ENCODE measurements around the gene GCAT.

Gene GCAT

DNA sequence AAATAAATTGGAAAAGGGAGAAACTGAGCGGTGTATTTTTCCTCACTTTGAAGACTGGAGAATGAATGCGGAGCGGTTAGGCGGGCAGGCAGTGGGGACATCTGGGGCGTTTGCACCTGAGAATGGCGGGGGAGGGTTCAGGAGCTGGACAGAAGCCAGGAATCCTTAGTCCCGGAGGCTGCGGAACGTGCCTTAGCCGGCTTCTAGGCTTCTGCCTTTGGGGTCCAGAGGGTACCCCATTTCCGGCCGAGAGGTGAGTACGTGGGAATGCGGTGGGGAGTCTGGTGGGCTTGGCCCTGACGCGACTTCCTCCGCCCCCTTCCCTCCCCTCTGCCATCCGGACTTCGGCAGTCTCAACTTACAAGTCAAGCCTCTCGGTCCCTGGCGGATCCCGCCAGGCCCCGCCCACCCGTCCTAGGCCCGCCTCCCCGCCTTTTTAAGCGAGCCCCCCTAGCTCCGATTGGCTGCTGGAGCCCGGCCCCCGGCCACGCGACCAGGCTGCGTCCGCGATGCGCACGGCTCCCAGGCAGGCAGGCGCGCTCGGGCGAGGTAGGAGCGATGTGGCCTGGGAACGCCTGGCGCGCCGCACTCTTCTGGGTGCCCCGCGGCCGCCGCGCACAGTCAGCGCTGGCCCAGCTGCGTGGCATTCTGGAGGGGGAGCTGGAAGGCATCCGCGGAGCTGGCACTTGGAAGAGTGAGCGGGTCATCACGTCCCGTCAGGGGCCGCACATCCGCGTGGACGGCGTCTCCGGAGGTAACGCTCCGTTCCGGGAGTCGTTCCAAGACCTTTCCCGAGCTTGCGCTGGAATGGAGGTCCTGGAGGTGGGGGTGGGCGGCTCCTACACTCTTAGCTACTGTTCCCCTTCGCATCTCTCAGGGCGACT lies at the start of gene GCAT:
Gene GCAT, plus strand, starts transcription at position 525 of the 884 bp plus-strand sequence. Its CDS starts 34 bp downstream, at position 559.
- peak; percentile 88 for DNase-seq

DNA sequence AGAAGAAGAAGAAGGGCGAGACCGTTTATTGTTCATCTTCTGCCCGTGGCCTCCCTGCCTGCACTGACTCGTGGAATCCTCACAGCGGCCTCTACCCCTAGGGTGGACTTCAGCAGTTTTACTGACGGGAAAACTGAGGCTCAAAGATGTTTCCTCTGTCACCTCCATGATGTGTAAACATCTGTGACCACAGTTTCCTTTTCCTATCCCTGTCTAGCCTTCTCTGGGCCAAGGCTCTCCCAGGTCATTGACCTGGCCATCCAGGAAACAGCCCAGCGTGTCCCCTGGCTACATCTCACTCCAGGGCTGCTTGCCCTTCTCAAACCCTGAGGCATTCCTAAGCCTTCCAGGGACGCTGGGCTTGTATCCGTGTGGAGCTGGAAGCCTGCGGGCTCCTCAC lies 49.0 kb upstream of the GCAT start:
- no peak for DNase-seq

DNA sequence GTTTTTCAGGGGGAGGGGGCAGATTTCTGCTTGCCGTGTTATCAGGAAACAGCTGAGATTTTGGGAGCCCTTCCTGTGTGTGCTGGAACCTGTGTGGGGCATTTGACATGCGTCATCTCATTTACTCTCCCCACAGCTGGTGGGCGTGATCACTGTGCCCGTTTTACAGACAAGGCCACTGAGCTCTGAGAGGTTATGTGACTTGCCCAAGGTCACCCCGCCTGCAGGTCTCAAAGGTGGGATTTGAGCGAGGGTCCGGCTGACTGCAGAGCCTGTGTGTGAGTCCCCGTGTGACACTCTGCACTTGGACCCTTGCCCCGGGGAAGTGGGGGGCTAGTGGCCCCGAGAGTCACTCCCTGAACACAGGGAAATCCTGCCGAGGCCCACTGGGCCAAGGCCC lies 48.5 kb upstream of the GCAT start:
- no peak for DNase-seq

DNA sequence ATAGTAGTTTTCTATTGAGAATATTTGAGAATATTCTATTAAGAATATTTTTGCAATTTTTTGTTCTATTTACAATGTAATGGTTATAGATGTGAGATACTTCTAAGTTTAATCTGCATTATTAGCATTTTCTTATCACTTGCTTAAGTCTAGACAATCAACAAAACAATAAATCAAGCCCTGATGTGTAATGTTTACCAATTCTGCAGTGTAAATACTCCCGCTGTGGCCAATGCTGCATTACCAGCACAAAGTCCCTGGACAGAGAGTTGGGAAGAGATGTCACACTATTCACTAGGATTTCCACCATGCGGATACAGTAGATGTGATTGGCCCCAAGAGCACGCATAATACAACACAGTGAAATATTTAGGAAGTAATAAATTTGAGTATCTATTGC lies 47.6 kb upstream of the GCAT start:
- DNase-seq, result no peak

DNA sequence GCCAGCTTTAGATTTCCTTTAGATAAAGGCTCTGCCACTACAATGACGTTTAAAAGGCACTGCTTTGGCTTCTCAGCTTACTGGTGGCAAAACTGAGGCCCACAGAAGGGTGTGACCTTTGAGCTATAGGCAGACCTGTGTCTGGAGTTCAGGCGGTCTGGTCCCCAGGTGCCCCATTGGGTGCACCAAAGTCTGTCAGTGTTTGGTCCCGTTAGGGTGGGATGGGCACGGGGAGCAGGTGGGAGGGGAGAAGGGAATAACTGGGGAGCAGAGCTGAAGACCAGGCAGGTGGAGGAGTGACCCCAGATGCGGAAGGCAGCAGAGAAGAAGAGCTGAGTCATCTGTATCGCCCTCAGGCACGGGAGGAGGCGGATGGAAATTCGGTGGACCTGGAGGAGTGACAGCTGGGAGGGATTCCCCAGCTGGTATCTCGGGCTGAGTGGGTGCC lies 45.3 kb upstream of the GCAT start:
- DNase-seq, result no peak

DNA sequence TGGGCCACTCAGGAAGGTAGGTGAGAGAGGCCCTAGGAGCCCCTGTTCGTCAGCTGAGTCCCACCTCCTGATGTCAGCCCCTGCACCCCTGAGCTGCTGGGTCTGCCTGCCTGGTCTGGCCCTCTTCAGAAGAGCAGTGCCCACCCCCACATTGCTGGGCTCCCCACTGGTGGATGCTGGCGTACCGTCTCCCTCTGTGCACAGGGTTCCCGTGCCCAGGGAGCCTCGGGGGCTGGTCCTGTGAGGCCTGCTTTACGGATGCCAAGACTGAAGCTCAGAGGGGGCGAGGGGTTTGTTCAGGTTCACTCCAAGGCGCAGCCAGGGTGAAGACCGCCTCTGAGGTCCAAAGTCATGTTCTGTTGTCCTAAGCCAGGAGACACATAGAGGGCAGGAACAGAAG lies 44.7 kb upstream of the GCAT start:
- DNase-seq, result no peak

DNA sequence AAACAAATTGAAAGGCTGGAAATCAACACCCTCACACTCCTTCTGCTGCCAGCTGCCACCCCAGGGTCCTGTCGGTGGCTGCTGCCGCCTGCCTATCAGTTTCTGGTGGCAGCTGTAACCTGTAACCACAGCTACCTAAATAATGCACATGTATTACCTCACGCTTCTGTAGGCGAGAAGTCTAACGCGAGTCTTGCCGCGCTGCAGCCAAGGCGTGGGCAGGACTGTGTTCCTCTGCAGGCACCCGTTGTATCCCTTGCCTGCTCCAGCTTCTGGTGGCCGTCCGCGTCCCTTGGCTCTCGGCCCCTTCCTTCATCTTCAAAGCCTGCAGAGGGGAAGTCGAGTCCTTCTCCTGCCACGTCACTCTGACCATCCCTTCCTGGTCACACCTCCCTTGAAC lies 44.1 kb upstream of the GCAT start:
- no peak for DNase-seq

DNA sequence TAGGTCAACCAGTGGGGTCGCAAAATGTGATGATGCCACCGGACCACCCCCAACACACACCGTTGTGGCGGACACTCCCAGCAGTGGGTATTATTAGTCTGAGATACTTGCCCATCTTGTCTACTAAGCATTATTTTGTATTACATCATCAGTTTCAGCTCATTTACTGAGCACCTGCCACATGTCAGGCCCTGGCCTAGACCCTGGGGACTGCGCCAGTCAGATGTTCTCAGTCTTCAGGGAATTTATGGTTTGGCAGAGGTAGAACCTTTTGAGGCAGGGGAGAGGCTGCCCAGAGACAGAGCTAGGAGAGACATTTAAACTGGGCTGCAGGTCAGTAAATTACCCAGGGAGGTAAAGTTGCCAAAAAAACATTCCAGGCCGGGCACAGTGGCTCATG lies 43.1 kb upstream of the GCAT start:
- DNase-seq, result no peak

DNA sequence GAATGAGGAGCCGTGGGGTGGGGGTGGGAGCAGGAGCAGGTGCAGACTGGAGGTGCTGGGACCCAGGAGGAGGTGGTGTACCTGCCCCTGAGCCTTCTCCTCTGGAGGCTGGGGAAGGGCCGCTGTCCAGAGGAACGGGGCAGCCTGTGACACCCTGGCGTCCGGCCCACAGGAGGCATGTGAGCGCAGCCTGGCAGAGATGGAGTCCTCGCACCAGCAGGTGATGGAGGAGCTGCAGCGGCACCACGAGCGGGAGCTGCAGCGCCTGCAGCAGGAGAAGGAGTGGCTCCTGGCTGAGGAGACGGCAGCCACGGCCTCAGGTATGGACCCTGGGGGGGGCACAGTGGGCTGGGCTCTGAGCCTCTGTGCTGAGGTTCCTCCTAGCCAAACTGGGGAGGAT lies 42.2 kb upstream of the GCAT start:
- no peak for DNase-seq

DNA sequence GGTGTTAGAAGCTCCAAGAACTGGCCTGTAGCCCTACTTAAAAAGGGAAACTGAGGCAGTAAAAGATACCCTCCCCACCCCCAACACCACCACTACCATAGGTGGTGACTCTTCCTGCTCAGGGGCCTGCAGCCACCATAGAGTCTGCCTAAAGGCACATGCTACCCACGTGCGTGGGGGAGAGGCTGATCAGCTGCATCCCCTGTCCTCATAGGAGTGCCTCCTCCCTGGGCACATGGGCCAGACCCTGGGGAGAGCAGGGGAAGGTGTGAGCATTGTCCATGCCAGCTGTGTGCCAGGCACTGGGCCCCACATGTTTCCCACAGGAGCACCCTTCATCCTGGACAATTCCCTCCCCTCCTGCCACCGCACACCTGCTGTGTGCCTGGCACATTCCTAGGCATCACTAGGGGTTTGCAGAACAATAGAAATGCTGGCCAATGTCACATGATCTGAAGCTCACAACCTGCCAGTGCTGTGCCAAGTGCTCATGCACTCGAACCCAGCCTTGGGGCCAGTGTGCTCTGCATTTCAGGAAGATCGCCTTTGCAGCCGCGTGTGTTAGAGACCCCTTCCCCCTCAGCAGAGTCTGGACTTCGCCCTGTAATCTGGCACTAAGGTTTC lies 41.7 kb upstream of the GCAT start:
- no peak for DNase-seq

DNA sequence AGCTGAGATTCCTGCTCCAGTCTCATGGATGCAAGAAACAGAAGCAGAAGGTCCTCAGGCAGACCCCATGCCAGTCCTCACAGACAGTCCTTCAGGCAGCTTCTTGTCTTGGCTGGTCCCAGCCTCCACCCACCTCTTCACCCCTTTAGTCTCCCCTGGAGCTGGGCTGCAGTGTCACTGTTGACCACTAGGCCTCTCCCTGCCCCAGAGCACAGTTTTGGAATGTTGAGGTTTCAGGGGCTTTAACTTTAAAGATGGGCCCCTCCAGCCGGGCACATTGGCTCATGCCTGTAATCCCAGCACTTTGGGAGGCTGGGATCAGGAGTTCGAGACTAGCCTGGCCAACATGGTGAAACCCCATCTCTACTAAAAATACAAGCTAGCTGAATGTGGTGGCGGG lies 39.5 kb upstream of the GCAT start:
- no peak for DNase-seq

DNA sequence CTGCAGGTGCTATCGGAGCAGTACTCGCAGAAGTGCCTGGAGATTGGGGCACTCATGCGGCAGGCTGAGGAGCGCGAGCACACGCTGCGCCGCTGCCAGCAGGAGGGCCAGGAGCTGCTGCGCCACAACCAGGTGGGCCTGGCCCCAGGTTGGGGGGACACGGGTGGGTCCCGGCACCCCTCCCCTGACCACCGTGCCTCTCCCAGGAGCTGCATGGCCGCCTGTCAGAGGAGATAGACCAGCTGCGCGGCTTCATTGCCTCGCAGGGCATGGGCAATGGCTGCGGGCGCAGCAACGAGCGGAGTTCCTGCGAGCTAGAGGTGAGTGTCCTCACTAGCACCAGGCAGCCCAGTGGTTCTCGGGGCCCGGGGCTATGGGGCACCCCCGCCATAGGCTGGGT lies 38.7 kb upstream of the GCAT start:
- DNase-seq, result no peak

DNA sequence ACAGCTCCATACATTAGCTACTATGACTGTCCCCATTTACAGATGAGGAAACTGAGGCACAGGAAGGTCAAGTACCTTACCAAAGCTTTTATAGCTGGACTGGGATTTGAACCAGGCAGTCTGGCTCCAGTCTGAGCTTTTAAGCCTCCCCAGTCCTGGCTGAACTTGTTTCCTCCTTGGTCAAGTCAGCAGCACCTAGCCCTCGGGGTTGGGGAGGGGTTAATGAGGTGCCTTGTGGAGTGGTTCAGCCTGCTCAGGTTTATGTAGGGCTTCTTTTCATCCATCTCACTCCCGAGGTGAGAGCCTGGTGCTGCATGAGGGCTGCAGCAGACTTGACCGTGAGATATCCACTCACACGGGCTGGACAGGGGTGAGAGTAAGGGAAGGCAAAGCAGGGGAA lies 36.7 kb upstream of the GCAT start:
- DNase-seq, result no peak

DNA sequence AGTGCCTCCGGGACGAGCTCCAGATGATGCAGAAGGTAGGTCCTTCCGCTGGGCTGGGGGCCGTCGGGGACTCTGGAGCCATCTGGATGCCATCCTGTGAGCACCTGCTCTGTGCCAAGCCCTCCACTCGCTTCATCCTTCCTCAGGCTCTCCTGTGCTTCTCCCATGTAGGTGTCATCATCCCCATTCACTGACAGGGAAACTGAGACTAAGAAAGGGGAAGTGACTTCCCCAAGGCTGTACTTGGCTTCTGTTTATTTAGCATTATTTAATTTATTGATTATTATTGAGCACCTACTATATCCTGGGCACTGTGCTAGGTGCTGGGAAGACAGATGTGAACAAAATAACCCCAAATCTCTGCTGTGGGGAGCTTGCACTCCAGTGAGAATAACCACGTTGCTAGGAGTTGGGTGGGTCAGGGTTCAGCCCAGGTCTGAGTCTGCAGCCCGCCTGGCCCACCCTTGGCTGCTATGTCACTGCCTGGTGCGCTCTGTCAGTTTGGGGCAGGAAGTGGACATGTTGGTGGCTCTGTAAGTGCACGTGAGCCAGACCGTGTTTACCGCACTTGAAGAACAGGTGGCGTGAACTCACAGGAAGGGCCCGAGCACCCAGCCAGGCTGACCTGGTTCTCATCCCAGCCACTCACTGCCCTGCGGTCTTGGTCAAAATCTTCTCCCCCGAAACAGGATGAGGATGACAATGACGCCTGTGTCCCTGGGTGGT lies 35.9 kb upstream of the GCAT start:
- no peak for DNase-seq

DNA sequence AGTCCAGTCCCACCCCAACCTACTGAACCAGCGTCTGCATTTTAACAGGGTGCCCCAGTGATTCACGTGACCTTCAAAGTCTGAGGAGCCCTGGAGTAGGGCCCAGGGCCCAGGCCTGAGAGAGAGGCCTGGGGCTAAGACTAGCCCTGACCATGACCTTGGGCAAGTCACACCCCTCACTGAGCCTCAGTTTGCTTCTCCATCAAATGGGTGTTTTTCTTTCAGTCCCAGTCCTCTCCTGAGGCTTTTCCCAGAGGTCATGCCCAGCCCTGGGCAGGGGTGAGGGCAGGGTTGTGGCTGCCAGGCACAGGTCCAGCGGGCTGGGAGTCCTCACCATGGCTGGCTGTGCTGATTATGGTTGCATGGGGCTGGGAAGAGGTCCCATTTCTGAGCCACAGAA lies 33.0 kb upstream of the GCAT start:
- DNase-seq, result no peak

DNA sequence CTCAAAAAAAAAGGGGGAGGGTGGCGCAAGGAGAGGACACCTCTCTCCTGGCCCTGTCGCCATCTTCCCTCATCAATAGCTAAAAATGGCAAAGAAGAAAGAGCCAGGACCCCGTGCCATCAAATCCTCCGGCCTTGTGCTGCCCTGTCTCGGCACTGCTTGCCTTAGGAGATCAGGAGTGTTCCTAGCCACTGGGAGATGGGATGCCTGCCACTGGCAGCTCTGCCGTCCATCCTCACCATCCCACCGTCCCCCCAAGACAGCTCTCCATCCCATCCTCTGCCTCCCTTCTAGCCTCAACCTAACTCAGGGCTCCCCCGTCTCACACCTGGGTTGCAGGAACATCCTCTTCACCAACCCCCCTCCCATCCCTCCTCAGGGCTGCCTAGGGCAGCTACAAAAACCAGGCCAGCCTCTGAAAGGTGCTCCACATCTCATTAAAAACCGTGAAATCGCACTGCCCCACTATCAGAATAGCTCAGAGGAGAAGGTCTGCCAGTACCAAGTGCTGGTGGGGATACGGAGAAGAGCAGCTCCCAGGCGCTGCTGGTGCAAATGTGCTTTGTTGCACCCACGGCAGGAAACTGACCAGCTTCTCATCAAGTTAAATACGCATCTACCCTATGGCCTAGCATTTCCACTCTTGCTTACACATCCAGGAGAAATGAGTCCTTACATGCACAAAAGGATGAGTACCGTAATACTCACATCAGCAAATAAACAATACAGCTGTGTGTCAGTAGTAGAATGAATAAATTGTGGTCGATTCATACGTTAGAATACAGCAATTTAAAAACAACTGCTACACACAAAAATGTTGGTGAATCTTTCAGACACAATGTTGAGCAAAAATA lies 31.7 kb upstream of the GCAT start:
- DNase-seq, result no peak

DNA sequence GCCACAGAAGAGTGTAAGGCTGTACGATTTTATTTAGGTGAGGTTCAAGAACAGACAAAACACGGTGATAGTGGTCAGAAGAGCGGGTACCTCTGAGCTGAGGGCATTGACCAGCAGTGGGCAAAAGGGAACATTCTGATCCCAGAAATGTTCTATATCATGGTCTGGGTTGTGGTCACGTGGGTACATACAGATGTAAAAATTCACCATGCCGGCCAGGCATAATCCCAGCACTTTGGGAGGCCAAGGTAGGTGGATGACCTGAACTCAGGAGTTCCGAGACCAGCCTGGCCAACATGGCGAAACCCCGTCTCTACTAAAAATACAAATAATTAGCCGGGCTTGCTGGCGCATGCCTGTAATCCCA lies 31.1 kb upstream of the GCAT start:
- DNase-seq, result no peak

DNA sequence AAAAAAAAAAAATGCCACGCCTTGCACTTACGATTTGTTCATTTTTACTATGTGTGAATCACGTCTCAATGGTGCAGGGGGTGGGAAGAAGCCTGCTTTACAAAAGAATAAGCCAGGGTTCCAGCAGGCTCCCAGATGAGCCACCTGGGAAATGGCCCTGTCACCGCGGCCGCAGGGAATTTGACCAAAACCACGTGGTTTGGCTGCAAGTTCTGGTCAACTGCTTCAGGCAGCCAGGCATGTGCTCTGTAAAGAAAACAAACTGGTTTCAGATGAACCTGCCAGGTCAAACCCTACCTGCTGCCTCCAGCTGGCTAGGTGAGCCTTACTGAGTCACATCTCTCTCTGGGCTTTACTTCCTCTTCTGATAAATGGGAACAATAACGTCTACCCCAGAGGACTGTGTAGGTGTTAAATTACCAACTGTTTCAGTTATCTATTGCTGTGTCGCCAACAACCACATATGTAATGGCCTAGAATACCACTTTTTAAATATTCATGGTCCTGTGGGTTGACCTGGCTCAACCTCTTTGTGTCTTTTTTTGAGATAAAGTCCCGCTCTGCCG lies 30.5 kb upstream of the GCAT start:
- DNase-seq, result no peak

DNA sequence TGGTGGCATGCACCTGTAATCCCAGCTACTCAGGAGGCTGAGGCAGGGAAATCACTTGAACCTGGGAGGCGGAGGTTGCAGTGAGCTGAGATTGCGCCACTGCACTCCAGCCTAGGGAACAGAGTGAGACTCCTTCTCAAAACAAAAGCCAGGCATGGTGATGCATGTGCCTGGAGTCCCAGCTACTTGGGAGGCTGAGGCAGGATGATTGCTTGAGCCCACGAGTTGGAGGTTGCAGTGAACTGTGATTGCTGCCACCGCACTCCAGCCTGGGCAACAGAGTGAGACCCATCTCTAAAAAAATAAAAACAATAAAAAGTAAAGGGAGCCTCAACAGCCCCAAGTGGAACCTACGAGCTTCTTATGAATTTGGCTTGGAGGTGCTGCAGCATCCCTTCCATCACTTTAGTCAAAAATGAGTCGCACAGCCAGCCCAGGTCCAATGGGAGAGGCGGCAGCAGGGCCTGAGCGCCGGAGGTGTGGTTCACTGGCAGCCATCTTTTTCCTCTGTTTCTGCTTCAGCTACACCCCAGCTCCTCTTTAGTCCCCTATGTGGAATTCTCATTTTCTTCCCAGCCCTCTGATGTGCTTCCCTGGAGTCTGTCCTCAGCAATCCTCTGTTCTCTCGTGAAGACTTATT lies 29.2 kb upstream of the GCAT start:
- no peak for DNase-seq

DNA sequence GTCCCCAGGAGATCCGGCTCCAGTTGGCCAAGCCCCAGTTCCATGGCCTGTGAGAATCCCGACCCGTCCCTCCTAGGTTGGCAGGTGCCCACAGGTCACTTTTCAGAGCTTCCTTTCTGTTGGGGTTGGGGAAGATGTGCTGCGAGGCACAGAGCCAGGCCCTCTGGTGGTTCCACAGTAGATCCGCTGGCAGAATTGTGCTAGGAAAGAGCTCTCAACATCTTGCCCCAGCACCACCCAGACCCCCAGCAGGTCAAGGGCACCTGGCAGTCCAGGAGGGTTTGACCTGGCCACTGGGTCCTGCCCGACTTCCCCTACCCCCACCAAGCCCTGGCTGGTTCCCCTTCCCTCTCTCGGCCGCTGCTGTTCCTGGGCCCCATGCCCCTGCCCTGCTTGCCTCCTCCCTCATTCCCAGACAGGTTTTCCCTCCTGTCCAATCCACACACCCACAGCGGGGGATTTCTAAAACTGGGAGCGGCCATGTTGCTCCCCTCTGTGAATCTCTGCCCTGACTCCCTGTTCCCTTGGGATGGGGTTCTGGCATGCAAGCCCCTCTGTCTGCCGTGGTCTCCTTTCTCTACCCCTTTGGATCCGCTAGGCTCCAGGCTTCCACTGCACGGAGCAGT lies 26.2 kb upstream of the GCAT start:
- DNase-seq, result no peak

DNA sequence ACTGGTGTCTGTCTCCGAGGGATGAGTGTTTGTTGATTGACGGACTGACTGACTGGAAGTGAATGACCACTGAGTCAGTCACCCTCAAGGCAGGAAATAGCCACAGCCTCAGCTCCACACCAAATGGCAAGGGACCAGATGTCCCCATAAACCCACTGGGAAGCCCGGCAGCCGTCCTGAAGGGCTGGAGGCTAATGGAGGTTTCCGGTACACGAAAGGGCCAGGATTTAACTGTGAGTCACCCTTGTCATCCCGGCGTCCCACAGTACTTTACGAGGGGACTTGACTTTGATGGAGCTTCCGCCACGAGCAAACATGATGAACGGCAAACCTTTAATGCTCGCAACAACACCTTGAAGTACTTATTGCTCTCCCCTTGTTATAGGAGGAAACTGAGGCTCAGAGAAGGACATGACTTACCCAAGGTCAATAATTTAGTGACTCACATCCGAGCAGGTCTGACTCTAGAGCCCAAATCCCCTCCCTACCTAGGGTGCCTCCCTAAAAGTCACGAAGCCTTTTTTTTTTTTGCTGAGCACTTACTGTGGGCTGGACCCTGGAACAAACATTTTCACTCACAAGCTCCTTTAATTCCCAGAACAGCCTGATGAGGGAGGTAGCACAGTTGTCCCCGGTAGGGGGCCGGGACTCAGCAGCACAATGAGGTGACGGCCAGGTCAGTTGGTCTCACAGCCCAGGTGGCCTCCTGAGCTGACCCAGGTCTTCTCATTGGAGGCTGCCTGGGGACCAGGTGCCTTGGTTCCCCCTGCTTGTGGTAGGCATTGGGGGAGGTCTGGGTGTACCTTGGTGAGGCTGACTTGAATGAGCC lies 25.2 kb upstream of the GCAT start:
- no peak for DNase-seq

Data from GF-D8 (cell line).